ENCODE measurements around the gene C14orf132. TPM values are rescaled to one million over a fixed set of nuclear protein-coding genes. Genes with fewer than 3 reads are reported as not detected.

The C14orf132 gene
- total and polyA plus RNA-seq, 2 donors (not counting 1 experiment from before 2014, with no cell fraction given), result 0.30 to 0.85 TPM

- Histone ChIP-seq H2AFZ (ENCODE audit: insufficient read depth, low read depth, low read length, poor library complexity, severe bottlenecking) (no peak overlapping the region), H3K27me3 (replicated peaks in 1 of 4; ENCODE audit: control extremely low read depth in 1 of 4, control insufficient read depth in 3 of 4, insufficient read depth in 4 of 4, low read length in 3 of 4) (peaks cover 0 to 33% (median 29%) of the 10 kb centered on the region in 4 experiments), H3K4me2 (replicated peaks; ENCODE audit: low read depth, low read length, poor library complexity, severe bottlenecking) (no peak overlapping the region), H3K36me3 (replicated peaks in 1 of 2; ENCODE audit: control extremely low read depth in 1 of 2, control insufficient read depth in 1 of 2, extremely low read depth in 1 of 2, insufficient read depth in 2 of 2, low read length in 1 of 2) (no peaks in the 10 kb centered on the region), H3K9ac (ENCODE audit: low read length) (no peak overlapping the region), H3K27ac (ENCODE audit: low read length in 2 of 2) (no peak overlapping the region), H4K20me1 (ENCODE audit: control insufficient read depth, insufficient read depth, low read length, poor library complexity, severe bottlenecking) (no peaks in the 10 kb centered on the region), H3K79me2 (ENCODE audit: control insufficient read depth, insufficient read depth, low read length) (no peaks in the 10 kb centered on the region), H3K4me3 (ENCODE audit: control extremely low read depth in 1 of 5, extremely low read depth in 1 of 5, insufficient read depth in 1 of 5, low read depth in 2 of 5, low read length in 4 of 5) (no peak overlapping the region), H3K4me1 (ENCODE audit: control insufficient read depth in 2 of 2, insufficient read depth in 2 of 2, low read length in 2 of 2) (no peaks in the 10 kb centered on the region), H3K9me3 (ENCODE audit: control extremely low read depth in 1 of 3, control insufficient read depth in 2 of 3, insufficient read depth in 1 of 3, low read length in 2 of 3) (peaks cover 0 to 12% (median 2%) of the 10 kb centered on the region in 3 donors)
- H3K4me1 Mint-ChIP-seq, result no peaks in the 10 kb centered on the region
- ChIA-PET POLR2A (no interaction called here), CTCF (interaction anchor here (1.2 to 1.3 kb wide), 2 partner anchors 7 to 9 kb away, joined by 3 to 4 read pairs; no protein-coding TSS in a partner anchor)
- H3K9me3 Mint-ChIP-seq (ENCODE audit: insufficient read depth), result peaks cover 9% of the 10 kb centered on the region
- no peak for DNase-seq
- WGBS (ENCODE audit: insufficient coverage), result 63% methylated on average over 1 of the region's 2 CpGs
- TF ChIP-seq CTCF (IDR thresholded peaks at IDR 0.05), result no peak
- no peak for TF ChIP-seq EZH2 (IDR thresholded peaks at IDR 0.05; ENCODE audit: borderline replicate concordance, insufficient read depth, low read depth, low read length, poor library complexity, severe bottlenecking)
- H3K27me3 Mint-ChIP-seq, result peaks cover 60% of the 10 kb centered on the region
- no peak overlapping the region for H3K4me3 Mint-ChIP-seq
- intact Hi-C loops (cut with micrococcal nuclease), result no loop called here
- no peak overlapping the region for H3K27ac Mint-ChIP-seq
- no peak for ATAC-seq (ENCODE audit: low read depth)
These were observed 36.7 kb upstream of the C14orf132 start for GRCh38 chr14:96002498-96002884.

- peaks cover 0 to 7% of the 10 kb centered on the region in 2 donors for H3K4me1 ChIP-seq (ENCODE audit: control insufficient read depth in 2 of 2, insufficient read depth in 2 of 2, low read length in 2 of 2)
- H3K9ac ChIP-seq (ENCODE audit: low read length), result no peak overlapping the region
- ChIA-PET POLR2A (no interaction called here), CTCF (interaction anchor here (1.5 kb wide), 2 partner anchors 9 to 16 kb away, joined by 4 to 6 read pairs; no protein-coding TSS in a partner anchor)
- no peaks in the 10 kb centered on the region for H3K27me3 ChIP-seq (replicated peaks in 1 of 4; ENCODE audit: control extremely low read depth in 1 of 4, control insufficient read depth in 3 of 4, insufficient read depth in 4 of 4, low read length in 3 of 4)
- H3K79me2 ChIP-seq (ENCODE audit: control insufficient read depth, insufficient read depth, low read length), result no peaks in the 10 kb centered on the region
- DNase-seq, result no peak
- no peak overlapping the region for H3K4me3 ChIP-seq (ENCODE audit: control extremely low read depth in 1 of 5, extremely low read depth in 1 of 5, insufficient read depth in 1 of 5, low read depth in 2 of 5, low read length in 4 of 5)
- Mint-ChIP-seq H3K4me3 (no peak overlapping the region), H3K9me3 (ENCODE audit: insufficient read depth) (peaks cover 13% of the 10 kb centered on the region), H3K27ac (no peak overlapping the region), H3K4me1 (peaks cover 20% of the 10 kb centered on the region), H3K27me3 (no peaks in the 10 kb centered on the region)
- ATAC-seq (ENCODE audit: low read depth), result no peak
- H3K4me2 ChIP-seq (replicated peaks; ENCODE audit: low read depth, low read length, poor library complexity, severe bottlenecking), result no peak overlapping the region
- H2AFZ ChIP-seq (ENCODE audit: insufficient read depth, low read depth, low read length, poor library complexity, severe bottlenecking), result no peak overlapping the region
- intact Hi-C loops (cut with micrococcal nuclease), result no loop called here
- H3K27ac ChIP-seq (ENCODE audit: low read length in 2 of 2), result no peak overlapping the region
- 56% methylated on average over 1 of the region's 1 CpG for WGBS (ENCODE audit: insufficient coverage)
- H4K20me1 ChIP-seq (ENCODE audit: control insufficient read depth, insufficient read depth, low read length, poor library complexity, severe bottlenecking), result no peaks in the 10 kb centered on the region
- no peak for TF ChIP-seq CTCF (IDR thresholded peaks at IDR 0.05)
- TF ChIP-seq EZH2 (IDR thresholded peaks at IDR 0.05; ENCODE audit: borderline replicate concordance, insufficient read depth, low read depth, low read length, poor library complexity, severe bottlenecking), result no peak
- H3K36me3 ChIP-seq (replicated peaks in 1 of 2; ENCODE audit: control extremely low read depth in 1 of 2, control insufficient read depth in 1 of 2, extremely low read depth in 1 of 2, insufficient read depth in 2 of 2, low read length in 1 of 2), result no peaks in the 10 kb centered on the region
- peaks cover 2 to 13% (median 9%) of the 10 kb centered on the region in 3 donors for H3K9me3 ChIP-seq (ENCODE audit: control extremely low read depth in 1 of 3, control insufficient read depth in 2 of 3, insufficient read depth in 1 of 3, low read length in 2 of 3)
These were observed 28.0 kb upstream of the C14orf132 start for GRCh38 chr14:96011131-96011530.

Data from B cell (primary cell).